Measurements from ENCODE around the gene ICE2.

ICE2 gene

DNA sequence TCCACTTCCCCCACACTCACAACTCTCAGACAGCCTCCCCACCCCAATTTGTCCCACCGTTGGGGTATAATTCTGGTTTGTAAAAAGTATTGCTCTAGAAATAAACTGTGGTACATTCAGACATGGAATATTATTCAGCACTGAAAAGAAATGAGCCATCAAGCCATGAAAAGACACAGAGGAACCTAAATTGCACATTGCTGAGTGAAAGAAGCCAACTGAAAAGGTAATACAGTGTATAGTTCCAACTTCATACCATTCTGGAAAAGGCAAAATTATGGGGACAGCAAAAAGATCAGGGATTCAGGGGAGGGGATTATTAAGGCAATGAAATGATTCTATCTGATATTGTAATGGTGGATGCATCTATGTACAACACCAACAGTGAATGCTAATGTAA lies 91.6 kb downstream of the ICE2 start:
- peak overlapping the region; percentile 56 for H3K27ac ChIP-seq (ENCODE audit: low read depth, low read length)
- no peaks in the 10 kb centered on the region for H3K27me3 ChIP-seq (ENCODE audit: control insufficient read depth in 5 of 5, insufficient read depth in 4 of 5, low read length in 5 of 5)
- H3K36me3 ChIP-seq (ENCODE audit: control insufficient read depth in 5 of 5, insufficient read depth in 5 of 5, low read length in 5 of 5), result peaks cover 25 to 43% (median 26%) of the 10 kb centered on the region in 5 donors
- H3K9me3 ChIP-seq (ENCODE audit: control insufficient read depth in 5 of 5, low read length in 5 of 5), result no peaks in the 10 kb centered on the region
- peak overlapping the region in 1 of 5 donors; percentile 17 for H3K4me3 ChIP-seq (ENCODE audit: low read depth in 1 of 5, low read length in 5 of 5)
- H3K9ac ChIP-seq (ENCODE audit: low read length in 5 of 5), result no peak overlapping the region
- peaks cover 18 to 78% (median 74%) of the 10 kb centered on the region in 5 donors for H3K4me1 ChIP-seq (ENCODE audit: control insufficient read depth in 5 of 5, insufficient read depth in 5 of 5, low read length in 5 of 5)

DNA sequence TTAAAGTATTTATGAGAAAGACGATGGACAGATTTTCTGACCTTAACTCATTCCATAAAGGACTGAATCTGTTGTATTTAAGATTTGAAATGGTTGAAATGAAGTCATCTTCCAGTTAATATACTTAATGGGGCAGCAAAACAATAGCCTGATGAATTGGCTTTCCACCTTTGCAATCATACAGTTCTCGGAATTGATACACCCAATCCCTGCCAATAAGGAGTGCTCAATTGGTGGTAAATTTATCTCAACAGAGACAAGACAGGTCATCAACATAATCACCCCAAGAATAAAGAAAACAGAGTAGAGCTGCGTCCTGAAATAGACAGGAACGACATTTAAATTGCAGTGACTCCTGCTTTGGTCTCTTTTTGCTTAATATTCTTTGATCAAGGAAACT lies 92.3 kb downstream of the ICE2 start:
- H3K4me1 ChIP-seq (ENCODE audit: control insufficient read depth in 5 of 5, insufficient read depth in 5 of 5, low read length in 5 of 5), result peaks cover 14 to 77% (median 70%) of the 10 kb centered on the region in 5 donors
- peak overlapping the region; percentile 56 for H3K27ac ChIP-seq (ENCODE audit: low read depth, low read length)

DNA sequence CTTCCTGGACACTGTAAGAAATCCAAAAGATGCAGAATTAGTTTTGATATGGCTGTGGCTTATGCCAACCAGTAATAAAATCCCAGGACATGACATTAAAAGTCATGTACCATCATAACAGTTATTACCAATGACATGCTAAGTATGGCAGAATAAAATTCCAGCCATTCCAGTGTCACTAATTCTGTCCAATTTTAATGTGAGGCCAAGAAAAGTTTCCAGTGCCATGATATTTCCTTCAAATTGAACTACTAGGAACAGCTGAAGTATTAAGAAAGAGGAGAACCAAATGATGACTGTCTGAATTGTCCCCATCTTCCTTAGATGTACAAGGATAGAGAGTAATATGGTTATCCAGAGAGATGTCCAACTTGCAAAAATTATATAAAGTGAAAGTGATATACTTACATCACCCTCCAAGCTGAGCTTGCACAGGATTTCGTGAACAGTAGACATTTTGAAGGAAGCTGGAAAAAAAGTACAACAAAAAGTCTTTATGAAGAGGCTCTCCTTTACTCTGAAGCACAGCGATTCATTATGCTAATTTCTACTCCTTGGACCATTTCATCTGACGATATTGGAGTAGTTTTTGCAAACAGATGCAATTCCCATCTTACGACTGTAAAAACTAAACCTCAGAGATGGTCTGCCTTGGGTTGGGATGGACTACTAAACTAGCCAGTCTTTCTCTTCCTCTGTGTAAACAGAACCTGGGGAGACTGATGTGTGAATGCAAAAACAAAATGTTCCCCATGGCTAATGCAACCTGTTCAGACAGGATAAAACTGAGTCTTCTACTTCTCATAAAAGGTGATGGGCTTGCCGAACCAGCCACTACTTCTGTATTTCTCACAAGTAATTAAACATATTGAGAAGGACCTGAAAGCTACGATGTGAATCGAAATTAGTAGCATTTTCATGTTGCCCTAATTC lies 93.1 kb downstream of the ICE2 start:
- Histone ChIP-seq H3K9ac (ENCODE audit: low read length in 5 of 5) (no peak overlapping the region), H3K4me3 (ENCODE audit: low read depth in 1 of 5, low read length in 5 of 5) (no peak overlapping the region), H3K4me1 (ENCODE audit: control insufficient read depth in 5 of 5, insufficient read depth in 5 of 5, low read length in 5 of 5) (peaks cover 8 to 77% (median 64%) of the 10 kb centered on the region in 5 donors), H3K27ac (ENCODE audit: low read depth, low read length) (peak overlapping the region; percentile 56), H3K9me3 (ENCODE audit: control insufficient read depth in 5 of 5, low read length in 5 of 5) (no peaks in the 10 kb centered on the region), H3K36me3 (ENCODE audit: control insufficient read depth in 5 of 5, insufficient read depth in 5 of 5, low read length in 5 of 5) (peaks cover 34 to 54% (median 38%) of the 10 kb centered on the region in 5 donors), H3K27me3 (ENCODE audit: control insufficient read depth in 5 of 5, insufficient read depth in 4 of 5, low read length in 5 of 5) (no peaks in the 10 kb centered on the region)

More for the DNA sequence above, 92.3 kb downstream of the ICE2 start:
- no peaks in the 10 kb centered on the region for H3K9me3 ChIP-seq (ENCODE audit: control insufficient read depth in 5 of 5, low read length in 5 of 5)
- H3K4me3 ChIP-seq (ENCODE audit: low read depth in 1 of 5, low read length in 5 of 5), result no peak overlapping the region
- peaks cover 28 to 48% (median 33%) of the 10 kb centered on the region in 5 donors for H3K36me3 ChIP-seq (ENCODE audit: control insufficient read depth in 5 of 5, insufficient read depth in 5 of 5, low read length in 5 of 5)
- no peak overlapping the region for H3K9ac ChIP-seq (ENCODE audit: low read length in 5 of 5)
- no peaks in the 10 kb centered on the region for H3K27me3 ChIP-seq (ENCODE audit: control insufficient read depth in 5 of 5, insufficient read depth in 4 of 5, low read length in 5 of 5)

DNA sequence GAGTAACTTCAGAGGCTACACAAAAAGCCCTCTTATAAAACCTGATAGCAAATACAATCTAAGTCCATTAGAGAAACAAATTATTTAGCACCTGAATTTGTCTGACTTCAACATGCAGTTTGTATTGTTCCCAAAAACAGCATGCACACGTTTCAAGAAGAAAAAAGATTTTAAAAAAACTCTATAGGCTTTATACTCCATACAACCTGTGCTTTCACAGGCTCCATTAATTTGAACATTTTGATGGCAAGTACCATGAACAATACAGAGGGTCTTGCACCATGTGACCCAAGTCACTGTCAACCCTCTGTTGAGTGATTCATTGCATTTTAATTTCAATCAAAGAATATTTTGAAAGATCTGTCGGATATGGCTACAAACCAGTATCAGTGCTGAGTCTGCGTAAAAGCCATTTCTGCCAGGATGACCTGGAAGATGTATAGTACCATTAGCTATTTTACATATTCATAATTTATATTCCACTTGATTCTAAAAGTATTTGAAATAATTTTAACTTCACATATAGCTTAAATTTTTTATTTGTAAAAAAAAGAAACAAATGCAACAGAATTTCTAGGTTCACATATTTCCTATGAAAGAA lies 94.3 kb downstream of the ICE2 start:
- Histone ChIP-seq H3K36me3 (ENCODE audit: control insufficient read depth in 5 of 5, insufficient read depth in 5 of 5, low read length in 5 of 5) (peaks cover 40 to 59% (median 48%) of the 10 kb centered on the region in 5 donors), H3K9me3 (ENCODE audit: control insufficient read depth in 5 of 5, low read length in 5 of 5) (no peaks in the 10 kb centered on the region), H3K27me3 (ENCODE audit: control insufficient read depth in 5 of 5, insufficient read depth in 4 of 5, low read length in 5 of 5) (no peaks in the 10 kb centered on the region), H3K4me1 (ENCODE audit: control insufficient read depth in 5 of 5, insufficient read depth in 5 of 5, low read length in 5 of 5) (peaks cover 6 to 75% (median 60%) of the 10 kb centered on the region in 5 donors), H3K4me3 (ENCODE audit: low read depth in 1 of 5, low read length in 5 of 5) (no peak overlapping the region), H3K9ac (ENCODE audit: low read length in 5 of 5) (no peak overlapping the region), H3K27ac (ENCODE audit: low read depth, low read length) (peak overlapping the region; percentile 19)

DNA sequence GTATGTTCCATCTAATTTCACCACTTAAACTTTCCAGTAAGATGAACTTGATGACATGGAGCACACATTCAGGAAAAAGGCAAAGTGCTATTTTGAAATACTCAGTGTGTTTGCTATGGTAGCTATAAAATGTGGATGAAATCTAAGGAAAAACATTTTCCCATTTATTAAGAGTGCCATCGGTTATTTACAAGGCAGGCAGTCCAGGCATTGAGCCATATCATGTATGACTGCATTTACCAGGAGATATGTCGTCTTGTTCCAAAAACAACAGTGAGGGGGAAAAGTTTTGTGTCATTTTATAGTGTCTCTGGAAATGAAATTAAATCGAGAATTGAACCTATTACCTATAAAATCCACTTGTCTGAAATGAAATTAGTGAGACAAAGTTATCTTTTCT lies 94.9 kb downstream of the ICE2 start:
- no peak overlapping the region for H3K4me3 ChIP-seq (ENCODE audit: low read depth in 1 of 5, low read length in 5 of 5)
- no peak overlapping the region for H3K9ac ChIP-seq (ENCODE audit: low read length in 5 of 5)
- H3K4me1 ChIP-seq (ENCODE audit: control insufficient read depth in 5 of 5, insufficient read depth in 5 of 5, low read length in 5 of 5), result peaks cover 6 to 72% (median 56%) of the 10 kb centered on the region in 5 donors
- no peaks in the 10 kb centered on the region for H3K27me3 ChIP-seq (ENCODE audit: control insufficient read depth in 5 of 5, insufficient read depth in 4 of 5, low read length in 5 of 5)
- H3K27ac ChIP-seq (ENCODE audit: low read depth, low read length), result peak overlapping the region; percentile 19
- H3K9me3 ChIP-seq (ENCODE audit: control insufficient read depth in 5 of 5, low read length in 5 of 5), result no peaks in the 10 kb centered on the region
- H3K36me3 ChIP-seq (ENCODE audit: control insufficient read depth in 5 of 5, insufficient read depth in 5 of 5, low read length in 5 of 5), result peaks cover 44 to 64% (median 52%) of the 10 kb centered on the region in 5 donors

DNA sequence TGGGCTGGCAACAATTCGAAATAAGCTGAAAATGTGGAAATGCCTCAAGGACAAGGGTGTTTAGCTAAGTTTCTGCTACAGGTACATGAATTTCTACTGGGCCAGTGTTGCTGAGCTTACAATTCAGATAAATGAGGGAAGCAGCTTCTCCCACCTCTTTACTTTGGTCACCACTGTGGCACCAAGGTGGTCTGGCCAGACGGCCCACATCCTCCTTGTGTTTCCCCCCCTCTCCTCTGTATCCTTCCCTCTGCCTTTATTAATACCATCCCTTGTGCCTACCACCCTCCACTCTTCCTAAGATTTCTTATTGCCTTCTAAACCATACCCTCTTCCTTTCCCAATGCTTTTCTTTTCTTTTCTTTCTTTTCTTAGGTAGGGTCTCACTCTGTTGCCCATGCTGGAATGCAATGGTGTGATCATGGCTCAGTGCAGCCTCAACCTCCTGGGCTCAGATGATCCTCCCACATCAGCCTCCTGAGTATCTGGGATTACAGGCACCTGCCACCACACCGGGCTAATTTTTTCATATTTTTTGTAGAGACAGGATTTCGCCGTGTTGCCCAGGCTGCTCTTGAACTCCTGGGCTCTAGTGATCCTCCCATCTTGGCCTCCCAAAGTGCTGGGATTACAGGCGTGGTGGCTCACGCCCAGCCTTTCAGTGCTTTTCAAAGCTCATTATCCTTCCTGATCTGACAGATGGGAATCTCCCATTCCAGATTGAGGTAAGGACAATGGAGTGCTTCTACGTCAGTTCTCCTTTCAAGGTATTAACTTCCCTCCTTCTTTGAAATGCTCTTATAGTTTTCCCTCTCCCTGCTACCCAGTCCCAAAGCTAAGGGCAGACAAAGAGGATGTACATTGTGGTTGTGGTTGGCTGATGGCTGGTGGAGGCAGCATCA lies 95.9 kb downstream of the ICE2 start:
- Histone ChIP-seq H3K4me1 (ENCODE audit: control insufficient read depth in 5 of 5, insufficient read depth in 5 of 5, low read length in 5 of 5) (peaks cover 6 to 68% (median 53%) of the 10 kb centered on the region in 5 donors), H3K36me3 (ENCODE audit: control insufficient read depth in 5 of 5, insufficient read depth in 5 of 5, low read length in 5 of 5) (peaks cover 48 to 66% (median 57%) of the 10 kb centered on the region in 5 donors), H3K27ac (ENCODE audit: low read depth, low read length) (peak overlapping the region; percentile 64), H3K9me3 (ENCODE audit: control insufficient read depth in 5 of 5, low read length in 5 of 5) (no peaks in the 10 kb centered on the region), H3K27me3 (ENCODE audit: control insufficient read depth in 5 of 5, insufficient read depth in 4 of 5, low read length in 5 of 5) (no peaks in the 10 kb centered on the region), H3K4me3 (ENCODE audit: low read depth in 1 of 5, low read length in 5 of 5) (no peak overlapping the region), H3K9ac (ENCODE audit: low read length in 5 of 5) (peak overlapping the region in 3 of 5 donors; percentile 13 to 29 (median 21))

DNA sequence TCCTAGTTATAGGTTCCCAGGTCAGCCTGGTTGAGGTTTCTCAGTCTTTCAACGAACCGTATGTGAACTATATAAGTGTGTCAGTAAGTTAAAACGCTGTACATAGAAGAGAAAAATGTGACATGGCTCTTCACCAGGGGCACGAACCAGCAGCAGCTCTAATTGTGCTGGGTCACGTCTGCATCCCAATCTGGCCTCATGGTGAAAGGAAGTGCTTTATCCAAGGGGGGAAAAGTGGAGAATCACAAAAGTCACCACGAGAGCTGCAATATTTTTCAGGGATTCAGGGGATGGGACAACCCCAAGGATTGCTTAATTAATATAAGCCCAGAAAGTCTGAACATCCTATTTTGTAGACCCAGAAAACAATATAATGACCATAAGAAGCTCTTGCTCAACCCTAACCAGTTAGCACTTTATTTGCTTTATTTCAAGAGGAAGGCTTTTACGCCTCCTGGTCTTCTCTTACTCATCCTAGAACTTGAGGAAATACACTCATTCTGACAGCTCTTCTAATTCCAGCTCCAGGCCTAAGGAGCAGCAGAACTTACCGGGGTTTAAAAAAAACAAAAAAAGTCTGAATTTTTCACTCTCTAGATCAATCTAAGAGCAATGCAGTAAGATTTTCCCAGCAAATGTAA lies 97.7 kb downstream of the ICE2 start:
- peaks cover 12 to 75% (median 54%) of the 10 kb centered on the region in 5 donors for H3K4me1 ChIP-seq (ENCODE audit: control insufficient read depth in 5 of 5, insufficient read depth in 5 of 5, low read length in 5 of 5)
- H3K9me3 ChIP-seq (ENCODE audit: control insufficient read depth in 5 of 5, low read length in 5 of 5), result no peaks in the 10 kb centered on the region
- H3K9ac ChIP-seq (ENCODE audit: low read length in 5 of 5), result peak overlapping the region in 1 of 5 donors; percentile 25
- H3K27ac ChIP-seq (ENCODE audit: low read depth, low read length), result peak overlapping the region; percentile 64
- no peak overlapping the region for H3K4me3 ChIP-seq (ENCODE audit: low read depth in 1 of 5, low read length in 5 of 5)
- no peaks in the 10 kb centered on the region for H3K27me3 ChIP-seq (ENCODE audit: control insufficient read depth in 5 of 5, insufficient read depth in 4 of 5, low read length in 5 of 5)
- H3K36me3 ChIP-seq (ENCODE audit: control insufficient read depth in 5 of 5, insufficient read depth in 5 of 5, low read length in 5 of 5), result peaks cover 51 to 81% (median 64%) of the 10 kb centered on the region in 5 donors

DNA sequence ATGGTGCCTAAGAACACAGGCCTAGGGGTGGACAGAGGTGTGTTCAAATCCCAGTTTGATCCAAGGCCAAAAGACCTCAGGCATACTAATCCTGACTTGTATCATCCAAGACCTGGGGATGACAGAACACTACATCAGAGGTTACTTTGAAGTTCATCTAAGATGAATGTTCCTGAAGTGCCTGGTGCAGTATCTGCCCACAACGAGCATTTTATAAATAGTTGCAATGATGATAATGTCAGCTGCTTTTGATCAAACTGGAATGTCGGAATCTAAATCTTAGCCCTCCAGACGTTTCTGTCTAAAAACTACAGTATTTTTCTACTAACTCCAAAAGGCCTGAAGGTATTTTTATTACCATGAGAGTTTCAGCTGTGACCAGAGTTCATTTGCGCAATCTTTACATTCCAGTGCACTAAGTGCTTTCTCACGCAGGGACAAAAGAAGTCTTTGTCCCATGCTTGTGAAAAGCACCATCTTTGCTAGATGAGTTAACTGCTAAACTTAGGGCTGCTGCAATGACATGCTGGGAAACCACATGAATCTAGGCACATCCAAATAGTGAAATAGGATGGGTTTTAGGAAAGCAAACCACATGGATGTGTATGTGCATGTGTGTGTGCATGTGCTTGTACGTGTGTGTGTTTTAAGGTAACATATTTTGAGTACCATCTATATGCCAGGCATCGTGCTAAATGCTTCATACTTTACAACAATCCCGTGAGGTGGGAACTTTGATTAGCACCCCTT lies 99.2 kb downstream of the ICE2 start:
- Histone ChIP-seq H3K9ac (ENCODE audit: low read length in 5 of 5) (no peak overlapping the region), H3K9me3 (ENCODE audit: control insufficient read depth in 5 of 5, low read length in 5 of 5) (no peaks in the 10 kb centered on the region), H3K4me3 (ENCODE audit: low read depth in 1 of 5, low read length in 5 of 5) (no peak overlapping the region), H3K4me1 (ENCODE audit: control insufficient read depth in 5 of 5, insufficient read depth in 5 of 5, low read length in 5 of 5) (peaks cover 24 to 81% (median 62%) of the 10 kb centered on the region in 5 donors), H3K27me3 (ENCODE audit: control insufficient read depth in 5 of 5, insufficient read depth in 4 of 5, low read length in 5 of 5) (no peaks in the 10 kb centered on the region), H3K27ac (ENCODE audit: low read depth, low read length) (peak overlapping the region; percentile 45), H3K36me3 (ENCODE audit: control insufficient read depth in 5 of 5, insufficient read depth in 5 of 5, low read length in 5 of 5) (peaks cover 49 to 88% (median 76%) of the 10 kb centered on the region in 5 donors)

DNA sequence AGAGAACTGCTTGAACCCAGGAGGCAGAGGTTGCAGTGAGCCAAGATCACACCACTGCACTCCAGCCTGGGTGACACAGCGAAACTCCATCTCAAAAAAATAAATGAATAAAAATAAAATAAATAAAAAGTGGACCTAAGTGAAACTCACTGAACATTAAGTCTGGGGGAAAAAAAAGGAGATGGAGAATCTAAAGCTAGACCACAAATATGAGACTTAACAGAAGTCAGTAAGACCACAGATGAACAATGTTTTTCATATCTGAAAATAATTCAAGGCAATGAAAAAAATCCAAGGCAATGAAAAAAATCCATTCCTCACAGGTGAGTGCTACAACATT lies 99.8 kb downstream of the ICE2 start:
- peaks cover 43 to 87% (median 77%) of the 10 kb centered on the region in 5 donors for H3K36me3 ChIP-seq (ENCODE audit: control insufficient read depth in 5 of 5, insufficient read depth in 5 of 5, low read length in 5 of 5)
- no peak overlapping the region for H3K9ac ChIP-seq (ENCODE audit: low read length in 5 of 5)
- H3K4me1 ChIP-seq (ENCODE audit: control insufficient read depth in 5 of 5, insufficient read depth in 5 of 5, low read length in 5 of 5), result peaks cover 29 to 87% (median 66%) of the 10 kb centered on the region in 5 donors
- H3K9me3 ChIP-seq (ENCODE audit: control insufficient read depth in 5 of 5, low read length in 5 of 5), result no peaks in the 10 kb centered on the region
- H3K27me3 ChIP-seq (ENCODE audit: control insufficient read depth in 5 of 5, insufficient read depth in 4 of 5, low read length in 5 of 5), result no peaks in the 10 kb centered on the region
- H3K27ac ChIP-seq (ENCODE audit: low read depth, low read length), result peak overlapping the region; percentile 45
- H3K4me3 ChIP-seq (ENCODE audit: low read depth in 1 of 5, low read length in 5 of 5), result no peak overlapping the region
